Upper lobe of left lung (tissue), 4 donors: ENCODE results near the gene RNF114.

Source experiments
- EP300 ChIP-seq, 4 donors: sonication (generic); formaldehyde crosslinking; IDR thresholded peaks; one replicate each; pipeline ENCODE4 v1.5.1; 2017; ENCODE audit warnings: antibody characterized with exemption in 4 of 4, control low read depth in 2 of 4
- TF ChIP-seq, protein P1 (sequence below), 6 experiments: fragments of 450-650 bp in 4 of 6; fragments of 200-600 bp in 2 of 6; sonication (generic) in 2 of 6; IDR thresholded peaks; one replicate each; pipeline ENCODE4 v1.5.1; 2016 to 2019; ENCODE audit warnings: antibody characterized with exemption in 6 of 6

DNA sequence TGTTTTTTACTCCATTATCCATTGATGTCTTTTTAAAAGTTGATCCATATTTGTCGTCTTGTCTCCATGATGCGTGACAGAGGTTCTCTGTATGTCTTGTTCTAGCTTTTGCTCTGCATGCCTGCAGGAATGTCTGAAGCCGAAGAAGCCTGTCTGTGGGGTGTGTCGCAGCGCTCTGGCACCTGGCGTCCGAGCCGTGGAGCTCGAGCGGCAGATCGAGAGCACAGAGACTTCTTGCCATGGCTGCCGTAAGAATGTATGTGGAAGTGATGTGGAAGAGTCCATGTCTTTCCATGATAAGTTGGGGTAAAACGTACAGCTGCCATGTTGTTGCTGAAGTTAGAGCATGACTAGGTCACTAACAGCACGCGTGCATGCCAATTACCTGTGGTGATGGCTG lies 5.3 kb downstream of the RNF114 start:
- no peak for TF ChIP-seq EP300 (IDR thresholded peaks at IDR 0.05)
- TF ChIP-seq, protein P1, sequence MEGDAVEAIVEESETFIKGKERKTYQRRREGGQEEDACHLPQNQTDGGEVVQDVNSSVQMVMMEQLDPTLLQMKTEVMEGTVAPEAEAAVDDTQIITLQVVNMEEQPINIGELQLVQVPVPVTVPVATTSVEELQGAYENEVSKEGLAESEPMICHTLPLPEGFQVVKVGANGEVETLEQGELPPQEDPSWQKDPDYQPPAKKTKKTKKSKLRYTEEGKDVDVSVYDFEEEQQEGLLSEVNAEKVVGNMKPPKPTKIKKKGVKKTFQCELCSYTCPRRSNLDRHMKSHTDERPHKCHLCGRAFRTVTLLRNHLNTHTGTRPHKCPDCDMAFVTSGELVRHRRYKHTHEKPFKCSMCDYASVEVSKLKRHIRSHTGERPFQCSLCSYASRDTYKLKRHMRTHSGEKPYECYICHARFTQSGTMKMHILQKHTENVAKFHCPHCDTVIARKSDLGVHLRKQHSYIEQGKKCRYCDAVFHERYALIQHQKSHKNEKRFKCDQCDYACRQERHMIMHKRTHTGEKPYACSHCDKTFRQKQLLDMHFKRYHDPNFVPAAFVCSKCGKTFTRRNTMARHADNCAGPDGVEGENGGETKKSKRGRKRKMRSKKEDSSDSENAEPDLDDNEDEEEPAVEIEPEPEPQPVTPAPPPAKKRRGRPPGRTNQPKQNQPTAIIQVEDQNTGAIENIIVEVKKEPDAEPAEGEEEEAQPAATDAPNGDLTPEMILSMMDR (IDR thresholded peaks at IDR 0.05) = no peak
